ENCODE data around the gene CYTL1.

- no peak for TF ChIP-seq POLR2A (IDR thresholded peaks at IDR 0.05; ENCODE audit: low read length)
- TF ChIP-seq GATA1 (IDR thresholded peaks at IDR 0.05; ENCODE audit: low read depth, low read length): no peak
Measured at GRCh38 chr4:4979971-4980370, 39.3 kb downstream of the CYTL1 start.

All from erythroblast (primary cell).